GM23338 (cell line): ENCODE measurements around the gene CCDC167. TPM values are rescaled to one million over a fixed set of nuclear protein-coding genes. Genes with fewer than 3 reads are reported as not detected.

Experiments
- ATAC-seq: fragments of 200-7000 bp; cut with Tn5 transposase; 3 replicates; pipeline ENCODE4 v1.9.1; 2020
- DNase-seq: peaks from one replicate; pipeline ENCODE4 v3.0.0-alpha.2; 2015; ENCODE audit warnings: low spot score
- H2AFZ ChIP-seq: fragments of 200-600 bp; sonication (generic); 2 replicates; pipeline ENCODE4 v1.8.0; 2016; ENCODE audit warnings: antibody characterized with exemption, mild to moderate bottlenecking, moderate library complexity
- H3F3A ChIP-seq: fragments of 200-600 bp; sonication (generic); replicated peaks from 2 replicates; pipeline ENCODE4 v1.8.0; 2017; ENCODE audit warnings: antibody characterized with exemption, mixed run types, low read depth
- H3K27ac ChIP-seq: fragments of 200-600 bp; sonication (generic); 2 replicates; pipeline ENCODE4 v1.6.1; 2016; ENCODE audit warnings: low read depth
- H3K27me3 ChIP-seq: fragments of 200-600 bp; sonication (generic); 2 replicates; pipeline ENCODE4 v1.8.0; 2016; ENCODE audit warnings: mild to moderate bottlenecking, mixed run types, moderate library complexity; ENCODE audit not compliant: insufficient read depth
- H3K36me3 ChIP-seq: fragments of 200-600 bp; sonication (generic); 2 replicates; pipeline ENCODE4 v1.8.0; 2016; ENCODE audit warnings: mild to moderate bottlenecking; ENCODE audit not compliant: insufficient read depth
- H3K4me1 ChIP-seq: fragments of 200-600 bp; sonication (generic); 2 replicates; pipeline ENCODE4 v1.8.0; 2016; ENCODE audit warnings: mild to moderate bottlenecking, moderate library complexity; ENCODE audit not compliant: insufficient read depth
- H3K4me2 ChIP-seq: fragments of 200-600 bp; sonication (generic); 2 replicates; pipeline ENCODE4 v1.7.1; 2017; ENCODE audit warnings: mixed run types
- H3K4me3 ChIP-seq: fragments of 200-600 bp; sonication (generic); 2 replicates; pipeline ENCODE4 v1.6.1; 2016; ENCODE audit warnings: mixed run types
- H3K79me2 ChIP-seq: fragments of 200-600 bp; sonication (generic); replicated peaks from 2 replicates; pipeline ENCODE4 v1.8.0; 2017; ENCODE audit warnings: mild to moderate bottlenecking; ENCODE audit not compliant: insufficient read depth
- H3K9me2 ChIP-seq: fragments of 200-600 bp; sonication (generic); 2 replicates; pipeline ENCODE4 v1.8.0; 2017; ENCODE audit not compliant: insufficient read depth
- H4K20me1 ChIP-seq: fragments of 200-600 bp; sonication (generic); replicated peaks from 2 replicates; pipeline ENCODE4 v1.8.0; 2017; ENCODE audit warnings: mild to moderate bottlenecking; ENCODE audit not compliant: insufficient read depth
- H3K27ac Mint-ChIP-seq: 2 replicates; pipeline ENCODE4 v1.8.0; 2020; ENCODE audit warnings: inconsistent platforms, mild to moderate bottlenecking, moderate library complexity, mixed read lengths
- H3K27me3 Mint-ChIP-seq: 3 replicates; pipeline ENCODE4 v1.8.0; 2022; ENCODE audit warnings: low read depth, mild to moderate bottlenecking, moderate library complexity, mixed read lengths, inconsistent platforms; ENCODE audit not compliant: insufficient read depth, poor library complexity
- H3K36me3 Mint-ChIP-seq: 3 replicates; pipeline ENCODE4 v1.8.0; 2021; ENCODE audit warnings: low read depth, mild to moderate bottlenecking, inconsistent platforms, moderate library complexity, mixed read lengths
- H3K4me1 Mint-ChIP-seq: 3 replicates; pipeline ENCODE4 v1.8.0; 2020; ENCODE audit warnings: mild to moderate bottlenecking, inconsistent platforms, mixed read lengths
- H3K4me3 Mint-ChIP-seq: 3 replicates; pipeline ENCODE4 v1.8.0; 2021; ENCODE audit warnings: moderate library complexity, mild to moderate bottlenecking, inconsistent platforms, mixed read lengths
- H3K9me3 Mint-ChIP-seq: 3 replicates; pipeline ENCODE4 v1.8.0; 2020; ENCODE audit warnings: moderate library complexity, mild to moderate bottlenecking, inconsistent platforms, mixed read lengths
- CREB1 ChIP-seq: fragments of 250-450 bp; sonication (Bioruptor Pico); IDR thresholded peaks from 2 replicates; pipeline ENCODE4 v1.5.0; 2020; ENCODE audit warnings: low read depth, mild to moderate bottlenecking, moderate library complexity
- CTCF ChIP-seq, 2 experiments: fragments of 200-600 bp in 1 of 2; sonication (generic) in 1 of 2; conservative IDR thresholded peaks; 2 replicates each; pipeline versions ENCODE4 v1.5.1 to v1.6.1; 2016 to 2017; ENCODE audit warnings: antibody characterized with exemption in 2 of 2, low read depth in 2 of 2, mild to moderate bottlenecking in 2 of 2, moderate library complexity in 1 of 2
- EZH2 ChIP-seq: fragments of 200-600 bp; sonication (generic); IDR thresholded peaks from one replicate; pipeline ENCODE4 v1.8.0; 2017; ENCODE audit warnings: antibody characterized with exemption, mild to moderate bottlenecking, low read depth; ENCODE audit not compliant: unreplicated experiment
- NANOG ChIP-seq: IDR thresholded peaks from 2 replicates; pipeline ENCODE4 v1.6.1; 2016; ENCODE audit warnings: antibody characterized with exemption, borderline replicate concordance
- POLR2AphosphoS5 ChIP-seq: IDR thresholded peaks from 2 replicates; pipeline ENCODE4 v1.6.1; 2016; ENCODE audit warnings: antibody characterized with exemption, low read depth
- REST ChIP-seq: IDR thresholded peaks from one replicate; pipeline ENCODE4 v1.6.1; 2018; ENCODE audit warnings: antibody characterized with exemption; ENCODE audit not compliant: unreplicated experiment
- ZNF114 ChIP-seq: fragments of 250-450 bp; sonication (Bioruptor Pico); IDR thresholded peaks from 2 replicates; pipeline ENCODE4 v1.5.0; 2020; ENCODE audit warnings: mild to moderate bottlenecking, moderate library complexity
- ZNF331 ChIP-seq: fragments of 250-450 bp; sonication (Bioruptor Pico); IDR thresholded peaks from 2 replicates; pipeline ENCODE4 v1.5.0; 2020; ENCODE audit warnings: low read depth, mild to moderate bottlenecking, moderate library complexity
- polyA plus RNA-seq: library from polyadenylated mRNA; unstranded; fragments of >200 nt; fragmentation: Nextera tagmentation; extraction: Ambion mirVana; gene quantifications from 2 replicates; pipeline ENCODE4 v1.2.1, GENCODE V29; 2016
- total RNA-seq: library from RNA; depleted of rRNA; stranded (reverse); fragments of >200 nt; shearing (Covaris generic); gene quantifications from 2 replicates; pipeline ENCODE4 v1.2.3, GENCODE V29; 2014

Gene CCDC167
- total and polyA plus RNA-seq, 2 experiments from 2014 or later: 17.6 to 21.4 TPM

- Mint-ChIP-seq H3K27ac (no peak overlapping the region), H3K36me3 (no peaks in the 10 kb centered on the region), H3K27me3 (peaks cover 22% of the 10 kb centered on the region), H3K9me3 (peaks cover 2% of the 10 kb centered on the region; the same call in 1 of the 3 replicates), H3K4me1 (peaks cover 37% of the 10 kb centered on the region), H3K4me3 (no peak overlapping the region)
- Histone ChIP-seq H3F3A (0 out of 2 replicates have a peak, but pooled peaks cover 3% of the 10 kb centered on the region), H3K36me3 (no peaks in the 10 kb centered on the region), H4K20me1 (no peaks in the 10 kb centered on the region), H3K4me2 (no peak overlapping the region), H3K4me3 (no peak overlapping the region), H3K4me1 (peaks cover 18% of the 10 kb centered on the region), H3K27me3 (no peaks in the 10 kb centered on the region), H3K27ac (no peak overlapping the region), H2AFZ (no peak overlapping the region), H3K9me2 (no peaks in the 10 kb centered on the region), H3K79me2 (no peaks in the 10 kb centered on the region)
- TF ChIP-seq ZNF331 (no peak), REST (no peak), CREB1 (CRISPR knock-in tag) (no peak), POLR2AphosphoS5 (no peak), CTCF (conservative IDR thresholded peaks at IDR 0.05; ENCODE audit: low read depth in 2 of 2) (no peak), NANOG (no peak), EZH2 (no peak)
- ATAC-seq (no peak), DNase-seq (no peak)
Observed at GRCh38 chr6:37496951-37497885, 2.5 kb downstream of the CCDC167 start.

GRCh38 chr6:37495244-37495934 is 4.3 kb downstream of the CCDC167 start:
- no peak overlapping the region for H2AFZ ChIP-seq
- H3K4me3 Mint-ChIP-seq: no peak overlapping the region
- DNase-seq (no peak), ATAC-seq (no peak)
- no peak overlapping the region for H3K27ac Mint-ChIP-seq
- 0 out of 2 replicates have a peak, but pooled peaks cover 3% of the 10 kb centered on the region for H3F3A ChIP-seq
- H4K20me1 ChIP-seq: 0 out of 2 replicates have a peak, but pooled peaks cover 2% of the 10 kb centered on the region
- no peaks in the 10 kb centered on the region for H3K79me2 ChIP-seq
- H3K27ac ChIP-seq: no peak overlapping the region
- peaks cover 18% of the 10 kb centered on the region for H3K27me3 Mint-ChIP-seq
- no peak overlapping the region for H3K4me3 ChIP-seq
- no peaks in the 10 kb centered on the region for H3K36me3 ChIP-seq
- peaks cover 23% of the 10 kb centered on the region for H3K4me1 ChIP-seq
- H3K36me3 Mint-ChIP-seq: no peaks in the 10 kb centered on the region
- H3K27me3 ChIP-seq: no peaks in the 10 kb centered on the region
- no peak overlapping the region for H3K4me2 ChIP-seq
- no peaks in the 10 kb centered on the region for H3K9me2 ChIP-seq
- H3K4me1 Mint-ChIP-seq: peaks cover 42% of the 10 kb centered on the region
- H3K9me3 Mint-ChIP-seq: no peaks in the 10 kb centered on the region; the same call in 2 of the 3 replicates
- TF ChIP-seq ZNF114 (CRISPR knock-in tag): no peak
- no peak for TF ChIP-seq NANOG
